ENCODE results near the gene IL1R2.

GRCh38 chr2:102055346-102055990 is 63.7 kb downstream of the IL1R2 start:
- TF ChIP-seq, protein P1, sequence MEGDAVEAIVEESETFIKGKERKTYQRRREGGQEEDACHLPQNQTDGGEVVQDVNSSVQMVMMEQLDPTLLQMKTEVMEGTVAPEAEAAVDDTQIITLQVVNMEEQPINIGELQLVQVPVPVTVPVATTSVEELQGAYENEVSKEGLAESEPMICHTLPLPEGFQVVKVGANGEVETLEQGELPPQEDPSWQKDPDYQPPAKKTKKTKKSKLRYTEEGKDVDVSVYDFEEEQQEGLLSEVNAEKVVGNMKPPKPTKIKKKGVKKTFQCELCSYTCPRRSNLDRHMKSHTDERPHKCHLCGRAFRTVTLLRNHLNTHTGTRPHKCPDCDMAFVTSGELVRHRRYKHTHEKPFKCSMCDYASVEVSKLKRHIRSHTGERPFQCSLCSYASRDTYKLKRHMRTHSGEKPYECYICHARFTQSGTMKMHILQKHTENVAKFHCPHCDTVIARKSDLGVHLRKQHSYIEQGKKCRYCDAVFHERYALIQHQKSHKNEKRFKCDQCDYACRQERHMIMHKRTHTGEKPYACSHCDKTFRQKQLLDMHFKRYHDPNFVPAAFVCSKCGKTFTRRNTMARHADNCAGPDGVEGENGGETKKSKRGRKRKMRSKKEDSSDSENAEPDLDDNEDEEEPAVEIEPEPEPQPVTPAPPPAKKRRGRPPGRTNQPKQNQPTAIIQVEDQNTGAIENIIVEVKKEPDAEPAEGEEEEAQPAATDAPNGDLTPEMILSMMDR (optimal IDR thresholded peaks at IDR 0.05 in 1 of 3, IDR thresholded peaks at IDR 0.05 in 1 of 3, conservative IDR thresholded peaks at IDR 0.05 in 1 of 3; ENCODE audit: extremely low read depth in 1 of 3, insufficient read depth in 2 of 3, low read length in 3 of 3): no peak
- TF ChIP-seq EZH2 (IDR thresholded peaks at IDR 0.05; ENCODE audit: low read length): no peak

Data from keratinocyte (primary cell).